T-helper 2 cell treated with Interferon-gamma antibody and Interleukin-4, amounts not matched to agents 100 ng/mL and 5 ng/mL, for 36 hours (primary cell): ENCODE measurements around the gene EPC1. TPM values are rescaled to one million over a fixed set of nuclear protein-coding genes. Genes with fewer than 3 reads are reported as not detected.
"Not testable (repeated sequence)": the region's sequence is repeated elsewhere in the genome, so short reads cannot be mapped to it uniquely, and the experiment has no call there.

Source experiments
- intact Hi-C: fragments of 100-400 bp; cut with micrococcal nuclease; formaldehyde crosslinking; loops from one replicate; pipeline ENCODE4 v1.15.1; 2023
- total RNA-seq: library from RNA; stranded (reverse); gene quantifications from 2 replicates; pipeline ENCODE4 v1.2.3, GENCODE V29; 2022

The EPC1 gene, protein sequence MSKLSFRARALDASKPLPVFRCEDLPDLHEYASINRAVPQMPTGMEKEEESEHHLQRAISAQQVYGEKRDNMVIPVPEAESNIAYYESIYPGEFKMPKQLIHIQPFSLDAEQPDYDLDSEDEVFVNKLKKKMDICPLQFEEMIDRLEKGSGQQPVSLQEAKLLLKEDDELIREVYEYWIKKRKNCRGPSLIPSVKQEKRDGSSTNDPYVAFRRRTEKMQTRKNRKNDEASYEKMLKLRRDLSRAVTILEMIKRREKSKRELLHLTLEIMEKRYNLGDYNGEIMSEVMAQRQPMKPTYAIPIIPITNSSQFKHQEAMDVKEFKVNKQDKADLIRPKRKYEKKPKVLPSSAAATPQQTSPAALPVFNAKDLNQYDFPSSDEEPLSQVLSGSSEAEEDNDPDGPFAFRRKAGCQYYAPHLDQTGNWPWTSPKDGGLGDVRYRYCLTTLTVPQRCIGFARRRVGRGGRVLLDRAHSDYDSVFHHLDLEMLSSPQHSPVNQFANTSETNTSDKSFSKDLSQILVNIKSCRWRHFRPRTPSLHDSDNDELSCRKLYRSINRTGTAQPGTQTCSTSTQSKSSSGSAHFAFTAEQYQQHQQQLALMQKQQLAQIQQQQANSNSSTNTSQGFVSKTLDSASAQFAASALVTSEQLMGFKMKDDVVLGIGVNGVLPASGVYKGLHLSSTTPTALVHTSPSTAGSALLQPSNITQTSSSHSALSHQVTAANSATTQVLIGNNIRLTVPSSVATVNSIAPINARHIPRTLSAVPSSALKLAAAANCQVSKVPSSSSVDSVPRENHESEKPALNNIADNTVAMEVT
- total RNA-seq, result 41.1 and 45.7 TPM in 2 replicates

- intact Hi-C loops, result loop anchor here (1.0 to 10.0 kb wide), 10 partner anchors 14 to 1642 kb away; partner anchors contain the start of genes ARHGAP12 and KIF5B
Measured at GRCh38 chr10:32346551-32347362, at the start of gene EPC1. EPC1 (minus strand) TSS chr10:32347158; CDS start chr10:32346915, 243 bp downstream.

GRCh38 chr10:32393911-32394310, 47.0 kb upstream of the EPC1 start:
- intact Hi-C loops, result no loop called here

GRCh38 chr10:32392284-32392683, 45.3 kb upstream of the EPC1 start:
- intact Hi-C loops, result not testable (repeated sequence)

DNA sequence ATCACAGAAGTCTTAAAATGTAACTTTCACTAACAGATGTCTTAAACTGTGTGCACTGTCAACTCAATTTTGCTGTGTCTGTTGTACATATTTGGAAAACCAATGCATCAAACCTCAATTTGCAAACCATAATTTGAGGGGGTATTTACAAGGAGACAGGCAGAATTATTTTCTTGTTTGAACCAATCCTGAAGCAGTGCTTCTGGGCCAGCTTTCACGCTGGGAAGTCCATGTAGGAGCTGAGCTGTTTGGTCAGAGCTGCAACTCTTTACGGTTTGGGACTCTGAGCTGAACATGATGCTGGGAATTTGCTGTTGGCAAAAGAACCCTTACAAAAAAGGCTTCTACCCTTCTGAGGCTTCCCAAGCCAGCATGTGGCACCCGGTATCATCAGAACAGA, 43.2 kb upstream of the EPC1 start:
- intact Hi-C loops, result no loop called here

GRCh38 chr10:32388258-32389027, 41.5 kb upstream of the EPC1 start:
- intact Hi-C loops, result no loop called here

DNA sequence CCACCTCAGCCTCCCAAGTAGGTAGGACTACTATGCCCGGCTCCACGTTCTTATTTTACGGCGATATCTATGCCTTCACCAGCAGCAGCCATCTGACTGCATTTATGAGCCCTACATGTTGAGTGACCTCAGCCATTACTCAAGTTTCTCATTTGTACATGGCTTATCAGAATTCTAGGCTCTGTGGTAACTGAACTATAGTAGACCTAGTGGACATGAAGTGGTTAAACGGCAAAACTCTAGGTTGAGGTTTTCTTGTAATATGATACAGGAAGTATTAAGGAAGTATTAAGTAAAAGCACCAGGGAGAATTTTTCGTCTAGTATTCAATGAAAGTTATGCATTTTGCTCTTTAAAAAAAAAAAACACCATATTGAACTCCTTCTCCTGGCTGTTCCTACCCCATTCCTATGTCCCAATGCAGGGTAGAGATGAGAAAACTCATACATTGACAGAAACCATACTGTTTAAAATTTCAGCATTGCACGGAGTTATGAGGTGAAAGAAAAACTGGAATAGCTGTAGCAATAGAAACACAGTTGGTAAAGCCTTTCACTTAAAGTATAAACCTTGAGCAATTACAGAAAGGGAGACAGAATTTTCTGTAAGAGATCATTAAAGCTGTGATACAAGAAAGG, 39.8 kb upstream of the EPC1 start:
- intact Hi-C loops, result no loop called here

GRCh38 chr10:32384171-32384570, 37.2 kb upstream of the EPC1 start:
- intact Hi-C loops, result no loop called here

DNA sequence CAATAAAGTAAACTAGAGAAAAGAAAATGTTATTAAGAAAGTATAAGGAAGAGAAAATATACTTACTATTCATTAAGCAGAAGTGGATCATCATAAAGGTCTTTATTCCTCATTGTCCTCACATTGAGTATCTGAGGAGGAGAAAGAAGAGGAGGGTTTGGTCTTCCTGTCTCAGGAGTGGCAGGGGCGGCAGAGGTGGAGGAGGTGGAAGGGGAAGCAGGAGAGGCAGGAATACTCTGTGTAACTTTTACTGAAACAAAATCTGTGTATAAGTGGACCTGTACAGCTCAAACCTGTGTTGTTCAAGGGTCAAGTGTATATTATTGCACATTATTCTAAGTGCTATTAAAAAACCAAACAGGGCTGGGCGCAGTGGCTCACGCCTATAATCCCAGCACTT, 34.2 kb upstream of the EPC1 start:
- intact Hi-C loops, result no loop called here

DNA sequence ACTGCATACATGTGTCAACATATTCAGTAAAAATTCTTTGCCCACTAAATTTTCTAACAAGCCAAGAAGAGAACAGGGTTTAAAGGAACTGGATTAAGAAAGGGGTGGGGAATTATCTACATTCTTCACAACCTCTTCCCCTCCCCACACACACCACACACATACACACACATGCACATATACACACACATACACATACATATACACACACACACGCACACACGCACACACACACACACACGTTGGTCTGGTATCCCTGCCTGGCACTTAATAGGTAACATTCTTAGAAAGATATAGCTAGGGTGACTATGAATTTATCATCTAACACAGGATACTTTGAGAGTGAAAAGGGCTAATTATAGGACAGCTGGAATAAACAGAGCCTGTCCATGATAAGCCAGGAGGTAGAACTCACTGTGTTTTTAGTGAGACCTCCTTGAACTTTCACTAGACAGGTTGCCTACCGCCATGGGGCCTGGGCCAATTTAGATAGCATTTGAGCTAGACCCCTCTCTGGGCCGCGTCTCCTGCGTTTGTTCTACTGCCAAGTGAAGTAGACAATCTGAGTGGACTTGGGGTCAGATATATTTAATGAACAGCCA, 33.1 kb upstream of the EPC1 start:
- intact Hi-C loops, result loop anchor here (2.0 to 5.0 kb wide), 5 partner anchors 48 to 629 kb away; partner anchors contain the start of genes ITGB1 and KIF5B

- intact Hi-C loops, result loop anchor here (2.0 to 5.0 kb wide), 5 partner anchors 47 to 629 kb away; partner anchors contain the start of genes ITGB1 and KIF5B
Measured at GRCh38 chr10:32379318-32379949, 32.5 kb upstream of the EPC1 start.

DNA sequence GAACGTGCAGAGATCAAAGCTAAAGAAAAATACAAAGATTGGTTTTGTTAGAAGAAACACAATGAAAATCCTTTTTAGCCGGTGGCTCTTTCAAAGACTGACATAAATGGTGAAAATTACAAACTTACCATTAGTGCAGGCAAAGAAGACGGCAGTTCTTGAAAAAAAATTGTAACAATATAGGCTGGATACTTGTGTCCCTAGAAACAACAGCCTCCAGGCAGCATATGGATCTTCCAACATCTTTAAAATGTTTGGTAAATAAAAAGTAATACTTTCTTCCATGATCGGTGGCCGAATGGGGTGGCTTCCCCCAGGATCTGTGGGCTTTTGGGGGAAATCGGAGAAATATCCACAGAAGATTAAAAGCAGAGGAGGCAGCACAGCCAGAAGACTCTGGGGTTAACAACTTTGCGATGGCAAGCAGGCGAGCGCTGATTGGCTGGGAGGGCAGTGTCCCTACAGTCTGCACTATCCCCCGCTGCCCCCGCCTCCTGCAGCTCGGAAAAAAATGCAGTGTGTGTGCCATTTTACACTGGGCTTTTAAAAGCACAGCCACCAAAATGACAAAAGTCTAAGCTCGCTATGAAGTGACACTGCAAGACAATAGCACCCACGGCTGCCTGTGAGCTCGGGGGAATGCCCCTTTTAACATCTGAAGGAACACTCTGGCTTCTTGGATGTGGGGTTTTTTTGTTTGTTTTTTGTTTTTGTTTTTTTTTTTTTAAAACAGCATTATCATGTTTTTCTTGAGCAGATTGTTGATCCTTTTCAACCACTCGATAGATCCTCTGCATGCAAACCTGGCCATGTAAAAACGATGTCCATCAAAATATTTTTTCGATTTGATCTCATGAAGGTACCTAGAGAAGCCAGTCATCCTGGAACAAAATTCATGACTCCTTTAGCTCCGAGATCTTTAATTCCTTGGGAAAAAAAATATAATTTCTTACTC, 31.7 kb upstream of the EPC1 start:
- intact Hi-C loops, result loop anchor here (1.0 to 5.0 kb wide), 6 partner anchors 46 to 630 kb away; partner anchors contain the start of genes CCDC7, ITGB1 and KIF5B

- intact Hi-C loops, result loop anchor here (1.0 to 5.0 kb wide), 9 partner anchors 9 to 762 kb away; partner anchors contain the start of genes CCDC7, ITGB1 and KIF5B
Measured at GRCh38 chr10:32377458-32378259, 30.7 kb upstream of the EPC1 start.

GRCh38 chr10:32376771-32377170, 29.8 kb upstream of the EPC1 start:
- intact Hi-C loops, result loop anchor here (1.0 to 5.0 kb wide), 6 partner anchors 8 to 763 kb away; partner anchors contain the start of gene KIF5B

DNA sequence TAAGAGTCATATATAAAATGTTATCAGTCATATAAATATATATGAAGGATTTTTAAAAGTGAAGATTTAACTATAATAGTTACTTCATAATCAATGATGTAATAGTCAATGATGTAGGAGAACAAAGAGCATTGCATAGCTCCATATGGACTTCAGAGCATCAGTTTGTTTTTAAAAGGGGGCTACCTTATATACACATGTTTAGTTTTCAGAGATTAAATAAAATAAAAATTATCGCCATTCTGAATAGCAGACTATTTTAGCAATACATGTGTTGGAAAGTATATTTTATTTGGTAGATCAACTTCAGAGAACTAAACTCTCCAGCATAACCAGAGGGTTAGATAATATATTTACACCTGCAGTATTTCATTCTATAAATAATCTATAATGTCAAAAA, 29.1 kb upstream of the EPC1 start:
- intact Hi-C loops, result loop anchor here (5.0 kb wide), 3 partner anchors 44 to 319 kb away; partner anchors contain the start of gene KIF5B

DNA sequence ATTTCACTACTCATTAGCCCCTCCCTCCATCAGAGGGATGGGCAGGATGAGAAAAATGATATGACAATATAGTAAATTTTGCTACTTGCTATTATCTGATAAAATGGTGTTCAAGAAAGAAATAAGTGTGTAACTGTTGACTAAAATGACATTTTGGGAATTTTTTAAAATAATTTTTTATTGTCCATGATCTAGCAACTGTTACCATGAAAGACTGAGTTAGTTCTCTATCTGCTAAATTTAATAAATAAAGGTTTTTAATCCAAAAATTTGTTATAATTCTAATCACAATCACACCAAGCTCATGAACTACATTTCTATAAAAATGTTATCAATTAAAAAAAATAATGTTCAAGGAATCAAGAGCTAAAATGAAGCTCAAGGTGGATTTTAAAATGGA, 28.7 kb upstream of the EPC1 start:
- intact Hi-C loops, result loop anchor here (5.0 kb wide), 3 partner anchors 43 to 318 kb away; partner anchors contain the start of gene KIF5B

DNA sequence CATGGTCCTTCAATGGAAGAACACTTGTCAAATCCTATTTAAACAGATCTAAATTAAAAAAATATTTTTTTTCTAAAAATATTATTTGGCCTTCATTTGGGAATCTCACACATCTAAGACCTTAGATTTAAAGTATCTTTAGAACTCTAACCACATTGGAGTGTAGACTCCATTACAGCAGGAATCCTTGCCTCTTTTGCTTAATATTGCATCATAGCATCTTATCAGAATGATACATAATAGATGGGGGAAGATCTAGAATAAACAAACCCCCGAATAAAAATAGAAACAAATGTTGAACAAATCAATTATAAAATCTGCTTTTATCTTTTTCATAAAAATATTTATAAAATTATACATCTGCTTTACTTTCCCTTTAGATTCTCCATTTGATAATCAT, 27.6 kb upstream of the EPC1 start:
- intact Hi-C loops, result loop anchor here (5.0 kb wide), 3 partner anchors 42 to 317 kb away; partner anchors contain the start of gene KIF5B

- intact Hi-C loops, result no loop called here
Measured at GRCh38 chr10:32373496-32373895, 26.5 kb upstream of the EPC1 start.
